Measurements from ENCODE around the gene GPX4.

Gene GPX4

GRCh38 chr19:1073063-1073955 is 30.5 kb upstream of the GPX4 start:
- H2AFZ ChIP-seq (ENCODE audit: low read depth, low read length): no peak overlapping the region
- H3K4me2 ChIP-seq (ENCODE audit: insufficient read depth, low read length): no peak overlapping the region
- ATAC-seq (ENCODE audit: insufficient read depth, low read depth): no peak
- no peaks in the 10 kb centered on the region for H3K27me3 ChIP-seq (ENCODE audit: insufficient read depth, low read length, poor library complexity)
- no peak overlapping the region for H3K4me3 ChIP-seq (ENCODE audit: low read depth in 1 of 2, low read length in 2 of 2)
- peaks cover 54% of the 10 kb centered on the region for H3K4me1 ChIP-seq (ENCODE audit: insufficient read depth, low read length)
- peaks cover 40% of the 10 kb centered on the region for H4K20me1 ChIP-seq (ENCODE audit: insufficient read depth, low read length)
- DNase-seq: no peak
- H3K79me2 ChIP-seq (ENCODE audit: insufficient read depth, low read length): peaks cover 38% of the 10 kb centered on the region
- no peak overlapping the region for H3K27ac ChIP-seq (ENCODE audit: low read length)
- TF ChIP-seq CTCF (IDR thresholded peaks at IDR 0.05; ENCODE audit: borderline replicate concordance, extremely low read depth, low read length, poor library complexity, severe bottlenecking): no peak
- no peak for TF ChIP-seq EZH2 (IDR thresholded peaks at IDR 0.05; ENCODE audit: borderline replicate concordance, low read depth, low read length, severe bottlenecking)
- no peak overlapping the region for H3K9ac ChIP-seq (ENCODE audit: low read depth, low read length)
- H3K36me3 ChIP-seq (ENCODE audit: insufficient read depth, low read length): peaks cover 60% of the 10 kb centered on the region
- no peaks in the 10 kb centered on the region for H3K9me3 ChIP-seq (ENCODE audit: insufficient read depth, low read length, severe bottlenecking)

- ATAC-seq (ENCODE audit: insufficient read depth, low read depth): no peak
- H3K4me3 ChIP-seq (ENCODE audit: low read depth in 1 of 2, low read length in 2 of 2): peak overlapping the region in 1 of 2 experiments; percentile 38; a peak in 2 of 4 replicates
- no peaks in the 10 kb centered on the region for H3K9me3 ChIP-seq (ENCODE audit: insufficient read depth, low read length, severe bottlenecking)
- peaks cover 30% of the 10 kb centered on the region for H3K79me2 ChIP-seq (ENCODE audit: insufficient read depth, low read length)
- TF ChIP-seq CTCF (IDR thresholded peaks at IDR 0.05; ENCODE audit: borderline replicate concordance, extremely low read depth, low read length, poor library complexity, severe bottlenecking): no peak
- TF ChIP-seq EZH2 (IDR thresholded peaks at IDR 0.05; ENCODE audit: borderline replicate concordance, low read depth, low read length, severe bottlenecking): no peak
- peaks cover 56% of the 10 kb centered on the region for H3K36me3 ChIP-seq (ENCODE audit: insufficient read depth, low read length)
- peaks cover 47% of the 10 kb centered on the region for H3K4me1 ChIP-seq (ENCODE audit: insufficient read depth, low read length)
- H3K27ac ChIP-seq (ENCODE audit: low read length): peak overlapping the region; percentile 80
- no peak for DNase-seq
- peak overlapping the region; percentile 66 for H3K4me2 ChIP-seq (ENCODE audit: insufficient read depth, low read length)
- peak overlapping the region; percentile 40 for H3K9ac ChIP-seq (ENCODE audit: low read depth, low read length)
- no peak overlapping the region for H2AFZ ChIP-seq (ENCODE audit: low read depth, low read length)
- peaks cover 33% of the 10 kb centered on the region for H4K20me1 ChIP-seq (ENCODE audit: insufficient read depth, low read length)
- no peaks in the 10 kb centered on the region for H3K27me3 ChIP-seq (ENCODE audit: insufficient read depth, low read length, poor library complexity)
Measured at GRCh38 chr19:1073956-1074517, 29.8 kb upstream of the GPX4 start.

GRCh38 chr19:1074544-1075283 is 29.1 kb upstream of the GPX4 start:
- peak; percentile 93 for DNase-seq
- Histone ChIP-seq H3K9me3 (ENCODE audit: insufficient read depth, low read length, severe bottlenecking) (no peaks in the 10 kb centered on the region), H3K9ac (ENCODE audit: low read depth, low read length) (peak overlapping the region; percentile 40), H3K4me3 (ENCODE audit: low read depth in 1 of 2, low read length in 2 of 2) (peak overlapping the region in 1 of 2 experiments; percentile 51; a peak in 2 of 4 replicates), H2AFZ (ENCODE audit: low read depth, low read length) (peak overlapping the region; percentile 73; the same call in 1 of the 2 replicates), H3K4me1 (ENCODE audit: insufficient read depth, low read length) (peaks cover 42% of the 10 kb centered on the region), H3K4me2 (ENCODE audit: insufficient read depth, low read length) (peak overlapping the region; percentile 66), H3K36me3 (ENCODE audit: insufficient read depth, low read length) (peaks cover 56% of the 10 kb centered on the region), H3K27ac (ENCODE audit: low read length) (peak overlapping the region; percentile 80), H4K20me1 (ENCODE audit: insufficient read depth, low read length) (peaks cover 28% of the 10 kb centered on the region), H3K79me2 (ENCODE audit: insufficient read depth, low read length) (peaks cover 24% of the 10 kb centered on the region), H3K27me3 (ENCODE audit: insufficient read depth, low read length, poor library complexity) (no peaks in the 10 kb centered on the region)
- ATAC-seq (ENCODE audit: insufficient read depth, low read depth): peak; percentile 65
- no peak for TF ChIP-seq CTCF (IDR thresholded peaks at IDR 0.05; ENCODE audit: borderline replicate concordance, extremely low read depth, low read length, poor library complexity, severe bottlenecking)
- TF ChIP-seq EZH2 (IDR thresholded peaks at IDR 0.05; ENCODE audit: borderline replicate concordance, low read depth, low read length, severe bottlenecking): no peak
